ENCODE measurements around the gene AHR. TPM values are rescaled to one million over a fixed set of nuclear protein-coding genes. Genes with fewer than 3 reads are reported as not detected.
A peak's percentile ranks its signal among the peaks of the same experiment; 100 is the strongest.

The AHR gene
- total RNA-seq, 1 donor from 2014 or later: 149 TPM

GRCh38 chr7:17319164-17320101, 21.0 kb downstream of the AHR start:
- intact Hi-C loops (cut with DNase I): no loop called here

DNA sequence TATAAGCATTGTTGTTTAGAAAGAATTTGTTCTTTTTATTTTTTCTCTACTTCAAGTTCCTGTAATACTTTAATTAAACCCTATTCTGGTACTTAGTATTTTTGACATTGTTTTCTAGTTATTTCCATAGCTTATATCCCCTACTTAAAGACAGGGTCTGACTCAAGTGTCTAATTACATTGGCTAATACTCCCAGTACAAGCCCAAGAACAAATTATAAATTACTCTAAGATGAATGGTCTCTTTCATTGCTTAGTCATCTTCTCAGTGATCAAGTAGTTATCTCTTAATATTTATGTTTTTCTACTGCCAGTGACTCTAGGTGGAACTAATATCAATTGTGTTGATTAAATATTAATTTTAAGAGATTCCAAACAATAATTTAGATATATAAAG, 21.6 kb downstream of the AHR start:
- peaks cover 0 to 20% of the 10 kb centered on the region in 2 donors for H3K4me1 ChIP-seq
- intact Hi-C loops (cut with DNase I): no loop called here
- H3K27me3 ChIP-seq: no peaks in the 10 kb centered on the region
- peaks cover 0 to 8% of the 10 kb centered on the region in 2 donors for H3K36me3 ChIP-seq
- no peak overlapping the region for H3K4me3 ChIP-seq
- no peak for DNase-seq (ENCODE audit: low spot score in 2 of 2)
- H3K27ac ChIP-seq: peak overlapping the region; percentile 9 to 30
- TF ChIP-seq, protein P1, sequence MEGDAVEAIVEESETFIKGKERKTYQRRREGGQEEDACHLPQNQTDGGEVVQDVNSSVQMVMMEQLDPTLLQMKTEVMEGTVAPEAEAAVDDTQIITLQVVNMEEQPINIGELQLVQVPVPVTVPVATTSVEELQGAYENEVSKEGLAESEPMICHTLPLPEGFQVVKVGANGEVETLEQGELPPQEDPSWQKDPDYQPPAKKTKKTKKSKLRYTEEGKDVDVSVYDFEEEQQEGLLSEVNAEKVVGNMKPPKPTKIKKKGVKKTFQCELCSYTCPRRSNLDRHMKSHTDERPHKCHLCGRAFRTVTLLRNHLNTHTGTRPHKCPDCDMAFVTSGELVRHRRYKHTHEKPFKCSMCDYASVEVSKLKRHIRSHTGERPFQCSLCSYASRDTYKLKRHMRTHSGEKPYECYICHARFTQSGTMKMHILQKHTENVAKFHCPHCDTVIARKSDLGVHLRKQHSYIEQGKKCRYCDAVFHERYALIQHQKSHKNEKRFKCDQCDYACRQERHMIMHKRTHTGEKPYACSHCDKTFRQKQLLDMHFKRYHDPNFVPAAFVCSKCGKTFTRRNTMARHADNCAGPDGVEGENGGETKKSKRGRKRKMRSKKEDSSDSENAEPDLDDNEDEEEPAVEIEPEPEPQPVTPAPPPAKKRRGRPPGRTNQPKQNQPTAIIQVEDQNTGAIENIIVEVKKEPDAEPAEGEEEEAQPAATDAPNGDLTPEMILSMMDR (IDR thresholded peaks at IDR 0.05): no peak
- no peaks in the 10 kb centered on the region for H3K9me3 ChIP-seq

More at GRCh38 chr7:17319164-17320101, 21.0 kb downstream of the AHR start:
- no peak for DNase-seq (ENCODE audit: low spot score in 2 of 2)
- Histone ChIP-seq H3K4me1 (peaks cover 0 to 20% of the 10 kb centered on the region in 2 donors), H3K36me3 (peaks cover 0 to 7% of the 10 kb centered on the region in 2 donors), H3K27me3 (no peaks in the 10 kb centered on the region), H3K9me3 (no peaks in the 10 kb centered on the region), H3K27ac (no peak overlapping the region), H3K4me3 (no peak overlapping the region)
- TF ChIP-seq, protein P1 (IDR thresholded peaks at IDR 0.05): no peak

DNA sequence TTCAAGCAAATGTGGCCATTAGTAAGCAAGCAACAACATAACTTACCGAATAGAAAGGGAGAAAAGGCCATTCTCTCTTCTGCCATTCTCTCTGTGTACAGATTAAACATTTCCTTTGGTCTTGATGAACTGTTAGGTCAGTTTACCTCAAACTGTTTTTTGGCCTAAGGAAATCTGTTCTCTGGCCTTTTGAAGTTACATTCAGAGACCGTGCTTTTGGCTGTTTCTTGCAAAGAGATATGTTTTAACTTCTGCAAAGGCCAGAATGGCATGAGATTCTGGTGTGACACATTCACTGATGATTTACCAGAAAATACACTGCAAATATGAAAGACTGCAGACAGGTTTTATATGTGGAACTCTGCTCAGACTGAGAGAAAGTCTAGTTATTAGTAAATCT, 22.2 kb downstream of the AHR start:
- Histone ChIP-seq H3K27ac (peak overlapping the region; percentile 6 to 30), H3K4me1 (peaks cover 0 to 20% of the 10 kb centered on the region in 2 donors), H3K9me3 (no peaks in the 10 kb centered on the region), H3K4me3 (no peak overlapping the region), H3K27me3 (no peaks in the 10 kb centered on the region), H3K36me3 (peaks cover 0 to 14% of the 10 kb centered on the region in 2 donors)
- intact Hi-C loops (cut with DNase I): no loop called here
- DNase-seq (ENCODE audit: low spot score in 2 of 2): no peak
- TF ChIP-seq, protein P1 (IDR thresholded peaks at IDR 0.05): no peak

DNA sequence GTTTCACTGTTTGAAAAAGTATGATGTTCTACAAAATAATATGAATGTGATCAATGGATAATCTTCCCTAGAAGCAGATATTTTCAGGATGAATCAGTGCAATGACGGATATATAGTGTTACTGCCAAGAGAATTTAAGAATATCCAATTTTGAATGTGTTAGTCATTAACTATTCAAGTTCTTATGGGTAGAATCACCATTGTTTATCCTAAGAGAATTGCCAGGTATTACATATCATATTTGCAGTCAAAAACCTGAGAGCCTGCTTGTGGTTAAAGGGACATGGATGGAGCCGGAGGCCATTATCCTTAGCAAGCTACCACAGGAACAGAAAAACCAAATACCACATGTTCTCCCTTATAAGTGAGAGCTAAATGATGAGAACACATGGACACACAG, 26.9 kb downstream of the AHR start:
- DNase-seq (ENCODE audit: low spot score in 2 of 2): no peak
- Histone ChIP-seq H3K36me3 (peaks cover 0 to 28% of the 10 kb centered on the region in 2 donors), H3K4me1 (peaks cover 0 to 13% of the 10 kb centered on the region in 2 donors), H3K9me3 (no peaks in the 10 kb centered on the region), H3K27ac (no peak overlapping the region), H3K4me3 (no peak overlapping the region), H3K27me3 (no peaks in the 10 kb centered on the region)
- intact Hi-C loops (cut with DNase I): no loop called here
- TF ChIP-seq, protein P1 (IDR thresholded peaks at IDR 0.05): no peak

- intact Hi-C loops (cut with DNase I): no loop called here
- peaks cover 0 to 4% of the 10 kb centered on the region in 2 donors for H3K4me1 ChIP-seq
- no peak overlapping the region for H3K27ac ChIP-seq
- H3K36me3 ChIP-seq: peaks cover 8 to 36% of the 10 kb centered on the region in 2 donors
- H3K4me3 ChIP-seq: no peak overlapping the region
- TF ChIP-seq, protein P1 (IDR thresholded peaks at IDR 0.05): no peak
- H3K9me3 ChIP-seq: no peaks in the 10 kb centered on the region
- H3K27me3 ChIP-seq: no peaks in the 10 kb centered on the region
- DNase-seq (ENCODE audit: low spot score in 2 of 2): no peak
Observed at GRCh38 chr7:17326378-17326777, 27.9 kb downstream of the AHR start.

Data from ascending aorta (tissue), 2 donors.